C4-2B (cell line): ENCODE measurements around the gene HECA.

Source experiments
- H3K27ac ChIP-seq: fragments of 450-650 bp; 2 replicates; pipeline ENCODE4 v1.5.1; 2017
- CTCF ChIP-seq: fragments of 450-650 bp; conservative IDR thresholded peaks from 2 replicates; pipeline ENCODE4 v1.5.1; 2017; ENCODE audit warnings: mild to moderate bottlenecking
- ZFX ChIP-seq: fragments of 450-650 bp; IDR thresholded peaks from 2 replicates; pipeline ENCODE4 v1.6.1; 2017

The HECA gene

GRCh38 chr6:139134817-139135577 lies at the start of gene HECA:
TSS of gene HECA (plus strand) at chr6:139135080. CDS start at chr6:139135397, 317 bp downstream.
- H3K27ac ChIP-seq, result peak within 1 kb of the TSS; percentile 61
- TF ChIP-seq ZFX (no peak), CTCF (no peak)

- H3K27ac ChIP-seq, result no peak overlapping the region
- no peak for TF ChIP-seq CTCF
- no peak for TF ChIP-seq ZFX
Observed at GRCh38 chr6:139091826-139092225, 43.1 kb upstream of the HECA start.

GRCh38 chr6:139099984-139100383 lies 34.9 kb upstream of the HECA start:
- no peak overlapping the region for H3K27ac ChIP-seq
- TF ChIP-seq CTCF (no peak), ZFX (no peak)

GRCh38 chr6:139107051-139107450 lies 27.8 kb upstream of the HECA start:
- TF ChIP-seq ZFX (no peak), CTCF (no peak)
- no peak overlapping the region for H3K27ac ChIP-seq

- no peak for TF ChIP-seq ZFX
- no peak for TF ChIP-seq CTCF
Observed at GRCh38 chr6:139108378-139108777, 26.5 kb upstream of the HECA start.

GRCh38 chr6:139109558-139109957 lies 25.3 kb upstream of the HECA start:
- no peak overlapping the region for H3K27ac ChIP-seq
- TF ChIP-seq ZFX (no peak), CTCF (peak; percentile 42)

More at GRCh38 chr6:139108378-139108777, 26.5 kb upstream of the HECA start:
- H3K27ac ChIP-seq, result no peak overlapping the region

GRCh38 chr6:139112146-139112545 lies 22.7 kb upstream of the HECA start:
- TF ChIP-seq ZFX (no peak), CTCF (no peak)
- H3K27ac ChIP-seq, result no peak overlapping the region
